Neuronal stem cell (in vitro differentiated cells): ENCODE data around the gene NAALADL2.

Experiments used
- DNase-seq: peaks from one replicate; pipeline ENCODE4 v3.0.0-alpha.2; 2013; ENCODE audit warnings: low spot score
- H2AFZ ChIP-seq: one replicate; pipeline ENCODE4 v1.6.1; 2013; ENCODE audit warnings: mild to moderate bottlenecking, low read length, inconsistent platforms
- H2AK5ac ChIP-seq: 2 replicates; pipeline ENCODE4 v1.6.1; 2013; ENCODE audit warnings: low read depth, mild to moderate bottlenecking, inconsistent platforms, low read length, moderate library complexity, mixed read lengths
- H2BK120ac ChIP-seq: 2 replicates; pipeline ENCODE4 v1.6.1; 2013; ENCODE audit warnings: low read depth, mild to moderate bottlenecking, inconsistent platforms, low read length, moderate library complexity, mixed read lengths
- H2BK12ac ChIP-seq: one replicate; pipeline ENCODE4 v1.6.1; 2013; ENCODE audit warnings: low read length, inconsistent platforms
- H2BK15ac ChIP-seq: 2 replicates; pipeline ENCODE4 v1.6.1; 2013; ENCODE audit warnings: mild to moderate bottlenecking, low read length, inconsistent platforms, mixed read lengths
- H2BK5ac ChIP-seq: one replicate; pipeline ENCODE4 v1.6.1; 2013; ENCODE audit warnings: inconsistent platforms, mild to moderate bottlenecking, low read length, moderate library complexity
- H3K14ac ChIP-seq: one replicate; pipeline ENCODE4 v1.6.1; 2013; ENCODE audit warnings: low read length, inconsistent platforms
- H3K18ac ChIP-seq: 2 replicates; pipeline ENCODE4 v1.6.1; 2013; ENCODE audit warnings: low read length, inconsistent platforms
- H3K23ac ChIP-seq: 2 replicates; pipeline ENCODE4 v1.6.1; 2013; ENCODE audit warnings: low read depth, mild to moderate bottlenecking, mixed read lengths, low read length, inconsistent platforms; ENCODE audit not compliant: poor library complexity
- H3K27ac ChIP-seq: replicated peaks from 3 replicates; pipeline ENCODE4 v1.5.1; 2013; ENCODE audit warnings: low read length, inconsistent platforms
- H3K27me3 ChIP-seq, 3 experiments: 2 replicates each; pipeline ENCODE4 v1.6.1; 2013; ENCODE audit warnings: low read length in 3 of 3, mild to moderate bottlenecking in 2 of 3, inconsistent platforms in 1 of 3, low read depth in 1 of 3, mixed read lengths in 1 of 3, moderate library complexity in 1 of 3; ENCODE audit not compliant: control insufficient read depth in 3 of 3, insufficient read depth in 3 of 3
- H3K36me3 ChIP-seq, 2 donors: replicated peaks in 1 of 2; 2 replicates each; pipeline ENCODE4 v1.6.1; 2013; ENCODE audit warnings: low read length in 2 of 2; ENCODE audit not compliant: control insufficient read depth in 2 of 2, insufficient read depth in 2 of 2
- H3K4ac ChIP-seq: 2 replicates; pipeline ENCODE4 v1.6.1; 2013; ENCODE audit warnings: inconsistent platforms, mild to moderate bottlenecking, low read length, moderate library complexity
- H3K4me1 ChIP-seq, 2 donors: 1 replicate in 1 of 2; 2 replicates in 1 of 2; pipeline ENCODE4 v1.6.1; 2013; ENCODE audit warnings: low read length in 2 of 2, low read depth in 1 of 2; ENCODE audit not compliant: control insufficient read depth in 2 of 2, insufficient read depth in 1 of 2
- H3K4me2 ChIP-seq: one replicate; pipeline ENCODE4 v1.6.1; 2013; ENCODE audit warnings: mild to moderate bottlenecking, low read length, inconsistent platforms; ENCODE audit not compliant: insufficient read depth, poor library complexity, severe bottlenecking
- H3K4me3 ChIP-seq, 2 donors: 2 replicates each; pipeline ENCODE4 v1.5.1; 2013; ENCODE audit warnings: low read length in 2 of 2, mild to moderate bottlenecking in 2 of 2, inconsistent platforms in 1 of 2, moderate library complexity in 1 of 2
- H3K79me1 ChIP-seq: one replicate; pipeline ENCODE4 v1.6.1; 2013; ENCODE audit warnings: low read depth, mild to moderate bottlenecking, inconsistent platforms, low read length, moderate library complexity
- H3K9ac ChIP-seq: one replicate; pipeline ENCODE4 v1.6.1; 2013; ENCODE audit warnings: mild to moderate bottlenecking, low read depth, low read length, inconsistent platforms; ENCODE audit not compliant: poor library complexity
- H3K9me3 ChIP-seq, 2 donors: replicated peaks in 1 of 2; 2 replicates each; pipeline versions ENCODE3 to v1.6.1; 2013; ENCODE audit warnings: low read length in 2 of 2, mild to moderate bottlenecking in 2 of 2, inconsistent platforms in 1 of 2, low read depth in 1 of 2, mixed read lengths in 1 of 2, moderate library complexity in 1 of 2; ENCODE audit not compliant: control insufficient read depth in 2 of 2, insufficient read depth in 1 of 2
- H4K8ac ChIP-seq: one replicate; pipeline ENCODE4 v1.6.1; 2013; ENCODE audit warnings: low read depth, mild to moderate bottlenecking, inconsistent platforms, low read length, moderate library complexity
- H4K91ac ChIP-seq: one replicate; pipeline ENCODE4 v1.6.1; 2013; ENCODE audit warnings: low read length, low read depth, mild to moderate bottlenecking, inconsistent platforms; ENCODE audit not compliant: poor library complexity
- WGBS, 2 donors: extraction: QIAGEN DNeasy Blood & Tissue Kit; methylation state at CpG; one replicate each; pipeline ENCODE4 v1.1.7; 2013; ENCODE audit warnings: missing lambda C conversion rate in 2 of 2, mixed read lengths in 1 of 2; ENCODE audit not compliant: insufficient read length in 2 of 2, insufficient replicate concordance in 1 of 2; ENCODE audit errors: extremely low coverage in 2 of 2; 5-methylcytosine and 5-hydroxymethylcytosine counted together

NAALADL2 gene

DNA sequence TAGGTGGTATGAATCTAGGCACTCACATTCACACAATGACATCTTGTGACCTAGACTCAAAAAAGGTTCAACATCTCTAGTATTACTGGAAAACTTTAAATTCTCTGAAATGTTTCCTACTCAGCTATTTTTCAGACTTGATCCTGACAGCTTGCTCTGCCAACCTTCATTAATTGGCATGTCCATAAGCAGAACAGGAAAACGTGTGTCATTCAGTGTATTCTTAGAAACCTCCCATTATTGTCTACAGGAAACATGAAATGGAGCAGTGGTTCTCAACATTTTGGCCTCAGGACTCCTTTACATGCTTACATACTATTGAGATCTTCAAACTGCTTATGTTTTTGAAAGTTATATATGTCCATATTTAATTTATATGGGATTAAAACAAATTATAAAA, 363.2 kb downstream of the NAALADL2 start:
- no peak overlapping the region for H3K14ac ChIP-seq
- H3K27me3 ChIP-seq: no peaks in the 10 kb centered on the region
- H3K27ac ChIP-seq: no peak overlapping the region
- no peak overlapping the region for H2BK120ac ChIP-seq
- no CpG with 5 or more reads among the region's 1 CpG for WGBS, 2 donors
- no peak overlapping the region for H3K4me2 ChIP-seq
- no peak overlapping the region for H2BK5ac ChIP-seq
- H3K4me3 ChIP-seq: no peak overlapping the region
- no peak overlapping the region for H3K9ac ChIP-seq
- no peaks in the 10 kb centered on the region for H3K4me1 ChIP-seq
- DNase-seq: no peak
- no peak overlapping the region for H4K91ac ChIP-seq
- H3K4ac ChIP-seq: no peak overlapping the region
- no peaks in the 10 kb centered on the region for H3K36me3 ChIP-seq
- H2BK12ac ChIP-seq: no peak overlapping the region
- no peak overlapping the region for H2AK5ac ChIP-seq
- no peak overlapping the region for H4K8ac ChIP-seq
- H3K23ac ChIP-seq: no peak overlapping the region
- no peaks in the 10 kb centered on the region for H3K79me1 ChIP-seq
- no peak overlapping the region for H2AFZ ChIP-seq
- H3K9me3 ChIP-seq: no peaks in the 10 kb centered on the region
- no peak overlapping the region for H2BK15ac ChIP-seq
- H3K18ac ChIP-seq: no peak overlapping the region

DNA sequence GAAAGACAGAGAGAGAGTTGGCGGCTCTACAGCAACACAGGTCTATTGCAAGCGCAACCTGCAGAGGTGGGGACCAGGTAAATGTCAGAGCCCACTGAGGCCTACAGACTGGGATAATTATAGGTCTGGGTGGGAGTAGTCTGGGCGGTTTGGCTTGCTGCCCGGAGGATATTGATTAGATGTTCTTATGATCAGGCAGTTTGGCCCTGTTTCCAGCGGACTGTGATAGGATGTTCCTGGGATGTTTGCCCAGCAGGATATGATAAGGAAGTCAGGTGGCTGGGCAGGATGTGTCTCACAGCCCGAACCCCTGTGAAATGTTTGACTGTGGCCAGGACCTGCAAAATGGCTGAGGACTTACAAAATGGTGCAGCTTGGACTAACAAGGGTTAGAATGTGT, 364.9 kb downstream of the NAALADL2 start:
- Histone ChIP-seq H2BK12ac (no peak overlapping the region), H3K4me2 (no peak overlapping the region), H3K9ac (no peak overlapping the region), H3K27me3 (no peaks in the 10 kb centered on the region), H3K23ac (no peak overlapping the region), H2BK15ac (no peak overlapping the region), H3K36me3 (no peaks in the 10 kb centered on the region), H2BK120ac (no peak overlapping the region), H3K4me3 (no peak overlapping the region), H3K18ac (no peak overlapping the region), H3K4ac (no peak overlapping the region), H3K4me1 (no peaks in the 10 kb centered on the region), H3K9me3 (no peaks in the 10 kb centered on the region), H2AK5ac (no peak overlapping the region), H3K14ac (no peak overlapping the region), H2AFZ (no peak overlapping the region), H4K91ac (no peak overlapping the region), H2BK5ac (no peak overlapping the region), H4K8ac (no peak overlapping the region), H3K79me1 (no peaks in the 10 kb centered on the region), H3K27ac (no peak overlapping the region)
- no CpG with 5 or more reads among the region's 6 CpGs for WGBS, 2 donors
- DNase-seq: no peak

DNA sequence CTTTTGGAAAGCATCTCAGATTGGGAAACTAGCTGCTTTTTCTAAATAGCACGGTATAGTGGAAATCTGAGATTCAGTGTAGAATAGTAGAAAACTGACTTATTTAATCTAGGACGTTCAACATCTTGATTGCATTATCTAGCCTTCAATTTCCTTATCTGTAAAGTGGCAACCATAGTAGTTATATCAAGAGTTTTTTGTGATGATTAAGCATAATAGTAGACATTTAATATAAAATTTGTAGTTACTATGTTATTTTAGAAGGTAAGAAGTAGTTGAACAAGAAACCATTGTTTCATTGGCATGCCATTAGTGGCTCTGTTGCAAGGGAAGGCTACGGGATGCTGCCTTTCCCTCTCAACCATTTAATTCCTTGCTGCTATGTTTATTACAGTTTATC, 367.3 kb downstream of the NAALADL2 start:
- no peak overlapping the region for H2BK12ac ChIP-seq
- no peak overlapping the region for H3K4ac ChIP-seq
- no peak overlapping the region for H2AK5ac ChIP-seq
- no peak overlapping the region for H2BK5ac ChIP-seq
- H3K36me3 ChIP-seq: no peaks in the 10 kb centered on the region
- H3K9ac ChIP-seq: no peak overlapping the region
- no CpG with 5 or more reads among the region's 3 CpGs for WGBS, 2 donors
- H3K18ac ChIP-seq: no peak overlapping the region
- H3K14ac ChIP-seq: no peak overlapping the region
- H3K9me3 ChIP-seq: no peaks in the 10 kb centered on the region
- H3K23ac ChIP-seq: no peak overlapping the region
- H4K8ac ChIP-seq: no peak overlapping the region
- H3K4me2 ChIP-seq: no peak overlapping the region
- no peak overlapping the region for H3K4me3 ChIP-seq
- no peak for DNase-seq
- H2BK15ac ChIP-seq: no peak overlapping the region
- no peaks in the 10 kb centered on the region for H3K27me3 ChIP-seq
- H2BK120ac ChIP-seq: no peak overlapping the region
- H3K4me1 ChIP-seq: no peaks in the 10 kb centered on the region
- no peak overlapping the region for H3K27ac ChIP-seq
- no peak overlapping the region for H2AFZ ChIP-seq
- H3K79me1 ChIP-seq: no peaks in the 10 kb centered on the region
- no peak overlapping the region for H4K91ac ChIP-seq

DNA sequence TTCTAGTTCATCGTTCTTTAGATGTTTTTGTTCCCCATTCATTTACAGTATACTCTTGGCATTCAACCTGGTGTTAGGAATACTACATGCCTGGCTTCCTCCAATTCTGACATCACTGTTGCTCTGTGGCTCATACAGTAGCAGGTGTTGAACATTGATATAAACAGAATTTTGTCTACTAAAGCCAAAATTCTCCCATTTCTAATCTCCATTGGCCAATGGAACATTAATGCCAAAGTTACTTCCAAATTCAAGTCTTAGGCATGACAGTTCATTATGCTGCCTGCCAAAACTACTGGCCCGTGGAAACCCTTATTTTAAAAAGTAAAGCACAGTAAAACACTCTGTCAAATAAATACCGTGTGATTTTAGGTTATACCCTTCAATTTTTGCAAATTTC, 368.0 kb downstream of the NAALADL2 start:
- no peak for DNase-seq
- H2BK120ac ChIP-seq: no peak overlapping the region
- H2BK12ac ChIP-seq: no peak overlapping the region
- no peak overlapping the region for H3K27ac ChIP-seq
- no CpG with 5 or more reads among the region's 3 CpGs for WGBS, 2 donors
- no peak overlapping the region for H2AFZ ChIP-seq
- H3K9ac ChIP-seq: no peak overlapping the region
- H3K36me3 ChIP-seq: no peaks in the 10 kb centered on the region
- H3K18ac ChIP-seq: no peak overlapping the region
- no peak overlapping the region for H3K4me3 ChIP-seq
- H3K4me1 ChIP-seq: no peaks in the 10 kb centered on the region
- H3K27me3 ChIP-seq: no peaks in the 10 kb centered on the region
- H3K14ac ChIP-seq: no peak overlapping the region
- no peaks in the 10 kb centered on the region for H3K9me3 ChIP-seq
- H4K8ac ChIP-seq: no peak overlapping the region
- no peak overlapping the region for H3K4ac ChIP-seq
- no peak overlapping the region for H3K23ac ChIP-seq
- H2AK5ac ChIP-seq: no peak overlapping the region
- no peak overlapping the region for H2BK15ac ChIP-seq
- no peak overlapping the region for H3K4me2 ChIP-seq
- no peaks in the 10 kb centered on the region for H3K79me1 ChIP-seq
- H2BK5ac ChIP-seq: no peak overlapping the region
- H4K91ac ChIP-seq: no peak overlapping the region
